ENCODE measurements around the gene ABLIM1. TPM values are rescaled to one million over a fixed set of nuclear protein-coding genes. Genes with fewer than 3 reads are reported as not detected.
A peak's percentile ranks its signal among the peaks of the same experiment; 100 is the strongest.

ABLIM1 gene
- total RNA-seq, 1 donor from 2014 or later, result 39.8 TPM

DNA sequence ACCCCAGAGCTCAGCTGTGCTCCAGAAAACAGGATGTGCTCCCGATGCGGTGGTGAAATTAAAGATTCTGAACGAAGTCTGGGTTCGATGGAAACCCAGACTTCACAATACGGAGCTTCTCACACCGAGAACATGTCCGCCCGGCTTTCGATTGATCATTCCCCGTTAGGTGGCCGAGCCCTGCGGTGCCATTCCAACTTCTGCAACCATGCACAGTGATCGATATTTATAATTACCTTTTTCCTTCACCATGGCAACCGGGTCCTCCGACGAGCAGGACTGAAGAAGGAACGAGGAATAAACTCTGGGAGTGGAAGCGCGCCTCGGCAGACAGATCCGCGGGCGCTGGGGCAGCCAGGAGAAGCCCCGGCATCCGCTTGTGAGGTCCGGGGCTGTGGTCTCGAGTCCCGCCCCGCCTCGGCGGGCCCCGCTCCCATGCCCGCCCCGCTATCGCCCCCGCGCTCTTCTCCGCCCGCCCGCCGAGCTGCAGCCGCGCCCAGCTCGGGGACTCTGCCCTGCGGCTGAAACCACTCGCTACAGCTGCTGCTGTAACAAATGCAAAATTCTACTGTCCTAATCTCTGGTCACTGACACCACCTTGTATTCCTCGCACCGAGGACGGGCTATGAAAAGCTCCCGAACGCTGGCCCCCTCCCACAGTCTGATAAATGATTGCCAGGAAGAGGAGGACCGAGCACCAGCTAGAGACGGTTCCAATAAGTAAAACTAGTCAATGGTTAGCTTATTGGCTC is 26.2 kb downstream of the ABLIM1 start:
- H3K4me1 Mint-ChIP-seq, result peaks cover 48% of the 10 kb centered on the region
- H3K27ac ChIP-seq, result no peak overlapping the region

GRCh38 chr10:114631090-114631665 is 26.9 kb downstream of the ABLIM1 start:
- peaks cover 3% of the 10 kb centered on the region for H3K36me3 Mint-ChIP-seq
- no peak overlapping the region for H3K9ac ChIP-seq
- H3K4me3 Mint-ChIP-seq, result peak overlapping the region; percentile 85
- no peaks in the 10 kb centered on the region for H4K20me1 ChIP-seq (ENCODE audit: low read depth)
- no peaks in the 10 kb centered on the region for H3K79me2 ChIP-seq (ENCODE audit: low read depth)
- peaks cover 48% of the 10 kb centered on the region for H3K4me1 Mint-ChIP-seq
- DNase-seq (ENCODE audit: low spot score), result no peak
- H3K27ac ChIP-seq, result no peak overlapping the region
- H3K9me3 ChIP-seq (ENCODE audit: low read depth), result no peaks in the 10 kb centered on the region
- peak overlapping the region; percentile 81 for H3K4me3 ChIP-seq
- peaks cover 34% of the 10 kb centered on the region for H3K27me3 Mint-ChIP-seq (ENCODE audit: insufficient read depth, low read depth)
- peak overlapping the region; percentile 97 for H2AFZ ChIP-seq (replicated peaks)
- peaks cover 7% of the 10 kb centered on the region for H3F3A ChIP-seq (ENCODE audit: low read depth)
- peaks cover 18% of the 10 kb centered on the region for H3K4me1 ChIP-seq
- peaks cover 42% of the 10 kb centered on the region for H3K27me3 ChIP-seq
- H3K27ac Mint-ChIP-seq, result peak overlapping the region; percentile 64
- H3K9me3 Mint-ChIP-seq, result peaks cover 2% of the 10 kb centered on the region
- TF ChIP-seq EZH2 (IDR thresholded peaks at IDR 0.05) (no peak), EZH2phosphoT487 (IDR thresholded peaks at IDR 0.05) (no peak)
- TF ChIP-seq, protein P1, sequence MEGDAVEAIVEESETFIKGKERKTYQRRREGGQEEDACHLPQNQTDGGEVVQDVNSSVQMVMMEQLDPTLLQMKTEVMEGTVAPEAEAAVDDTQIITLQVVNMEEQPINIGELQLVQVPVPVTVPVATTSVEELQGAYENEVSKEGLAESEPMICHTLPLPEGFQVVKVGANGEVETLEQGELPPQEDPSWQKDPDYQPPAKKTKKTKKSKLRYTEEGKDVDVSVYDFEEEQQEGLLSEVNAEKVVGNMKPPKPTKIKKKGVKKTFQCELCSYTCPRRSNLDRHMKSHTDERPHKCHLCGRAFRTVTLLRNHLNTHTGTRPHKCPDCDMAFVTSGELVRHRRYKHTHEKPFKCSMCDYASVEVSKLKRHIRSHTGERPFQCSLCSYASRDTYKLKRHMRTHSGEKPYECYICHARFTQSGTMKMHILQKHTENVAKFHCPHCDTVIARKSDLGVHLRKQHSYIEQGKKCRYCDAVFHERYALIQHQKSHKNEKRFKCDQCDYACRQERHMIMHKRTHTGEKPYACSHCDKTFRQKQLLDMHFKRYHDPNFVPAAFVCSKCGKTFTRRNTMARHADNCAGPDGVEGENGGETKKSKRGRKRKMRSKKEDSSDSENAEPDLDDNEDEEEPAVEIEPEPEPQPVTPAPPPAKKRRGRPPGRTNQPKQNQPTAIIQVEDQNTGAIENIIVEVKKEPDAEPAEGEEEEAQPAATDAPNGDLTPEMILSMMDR (IDR thresholded peaks at IDR 0.05), result no peak
- H3K36me3 ChIP-seq, result no peaks in the 10 kb centered on the region
- peak overlapping the region; percentile 99 for H3K4me2 ChIP-seq

More for the DNA sequence above, 26.2 kb downstream of the ABLIM1 start:
- H3K9ac ChIP-seq, result no peak overlapping the region
- DNase-seq (ENCODE audit: low spot score), result peak; percentile 82
- no peaks in the 10 kb centered on the region for H3K9me3 Mint-ChIP-seq
- no peaks in the 10 kb centered on the region for H3K79me2 ChIP-seq (ENCODE audit: low read depth)
- peak overlapping the region; percentile 85 for H3K4me3 Mint-ChIP-seq
- H3K36me3 ChIP-seq, result no peaks in the 10 kb centered on the region
- no peaks in the 10 kb centered on the region for H3K36me3 Mint-ChIP-seq
- peak overlapping the region; percentile 97 for H2AFZ ChIP-seq (replicated peaks)
- peaks cover 18% of the 10 kb centered on the region for H3K4me1 ChIP-seq
- H4K20me1 ChIP-seq (ENCODE audit: low read depth), result no peaks in the 10 kb centered on the region
- peak overlapping the region; percentile 99 for H3K4me2 ChIP-seq
- peaks cover 34% of the 10 kb centered on the region for H3K27me3 Mint-ChIP-seq (ENCODE audit: insufficient read depth, low read depth)
- H3F3A ChIP-seq (ENCODE audit: low read depth), result peaks cover 7% of the 10 kb centered on the region
- TF ChIP-seq, protein P1 (IDR thresholded peaks at IDR 0.05), result no peak
- TF ChIP-seq EZH2 (IDR thresholded peaks at IDR 0.05) (peak; percentile 58), EZH2phosphoT487 (IDR thresholded peaks at IDR 0.05) (peak; percentile 3)
- no peaks in the 10 kb centered on the region for H3K9me3 ChIP-seq (ENCODE audit: low read depth)
- H3K27me3 ChIP-seq, result peaks cover 42% of the 10 kb centered on the region
- H3K27ac Mint-ChIP-seq, result peak overlapping the region; percentile 64
- peak overlapping the region; percentile 81 for H3K4me3 ChIP-seq

DNA sequence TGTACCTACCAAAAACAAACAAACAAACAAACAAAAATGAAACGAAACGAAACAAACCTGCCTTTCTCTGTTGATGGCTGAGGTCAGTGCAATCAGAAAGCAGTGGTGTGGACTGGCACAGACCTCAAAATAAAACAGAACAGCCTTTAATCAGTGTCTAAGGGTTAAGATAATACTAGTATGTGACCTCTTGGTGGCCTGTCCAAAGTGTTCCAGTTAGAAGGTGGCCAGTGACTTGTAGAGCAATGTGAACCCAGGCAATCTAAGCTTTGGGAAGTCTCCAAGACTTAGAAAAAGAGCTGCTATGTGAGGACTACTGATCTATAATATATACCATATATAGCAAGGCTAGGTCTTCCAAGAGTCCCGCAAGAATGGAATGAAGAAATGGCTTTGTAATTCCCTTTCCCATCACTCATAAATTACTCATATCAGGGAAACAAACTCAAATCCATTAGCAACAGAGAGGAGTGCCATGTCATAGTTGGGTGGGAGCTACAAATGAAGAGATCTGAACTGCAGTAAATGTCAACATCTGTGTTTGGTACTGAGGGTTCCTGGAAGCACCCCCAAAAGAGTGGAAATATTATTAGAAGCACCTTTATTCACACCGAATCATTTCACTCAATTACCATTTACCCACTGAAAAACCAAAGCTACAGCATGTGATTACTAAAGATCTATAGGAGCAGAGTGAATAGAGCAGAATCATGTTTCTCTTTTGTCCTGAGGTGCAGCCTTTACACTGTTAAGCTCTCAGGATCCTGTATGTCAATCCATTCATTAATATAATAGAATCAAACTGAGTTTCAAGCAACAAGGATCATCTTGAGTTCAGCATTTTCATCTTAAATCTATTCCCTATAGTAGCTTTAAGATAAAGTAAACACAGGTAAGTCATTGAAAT is 28.0 kb downstream of the ABLIM1 start:
- no peak overlapping the region for H3K9ac ChIP-seq
- Mint-ChIP-seq H3K9me3 (peaks cover 2% of the 10 kb centered on the region), H3K27ac (no peak overlapping the region), H3K36me3 (peaks cover 3% of the 10 kb centered on the region), H3K4me3 (peak overlapping the region; percentile 85), H3K4me1 (peaks cover 45% of the 10 kb centered on the region), H3K27me3 (ENCODE audit: insufficient read depth, low read depth) (peaks cover 28% of the 10 kb centered on the region)
- TF ChIP-seq EZH2 (IDR thresholded peaks at IDR 0.05), result no peak
- no peak for TF ChIP-seq EZH2phosphoT487 (IDR thresholded peaks at IDR 0.05)
- TF ChIP-seq, protein P1 (IDR thresholded peaks at IDR 0.05), result no peak
- H3K79me2 ChIP-seq (ENCODE audit: low read depth), result no peaks in the 10 kb centered on the region
- no peak for DNase-seq (ENCODE audit: low spot score)
- no peak overlapping the region for H3K4me3 ChIP-seq
- no peak overlapping the region for H2AFZ ChIP-seq (replicated peaks)
- no peaks in the 10 kb centered on the region for H3K36me3 ChIP-seq
- peaks cover 7% of the 10 kb centered on the region for H3F3A ChIP-seq (ENCODE audit: low read depth)
- peak overlapping the region; percentile 2 for H3K4me2 ChIP-seq
- H3K4me1 ChIP-seq, result peaks cover 18% of the 10 kb centered on the region
- no peaks in the 10 kb centered on the region for H4K20me1 ChIP-seq (ENCODE audit: low read depth)
- H3K9me3 ChIP-seq (ENCODE audit: low read depth), result no peaks in the 10 kb centered on the region
- no peak overlapping the region for H3K27ac ChIP-seq
- peaks cover 42% of the 10 kb centered on the region for H3K27me3 ChIP-seq

Data from neural progenitor cell (in vitro differentiated cells).